ENCODE measurements around the gene THEMIS.

Gene THEMIS

DNA sequence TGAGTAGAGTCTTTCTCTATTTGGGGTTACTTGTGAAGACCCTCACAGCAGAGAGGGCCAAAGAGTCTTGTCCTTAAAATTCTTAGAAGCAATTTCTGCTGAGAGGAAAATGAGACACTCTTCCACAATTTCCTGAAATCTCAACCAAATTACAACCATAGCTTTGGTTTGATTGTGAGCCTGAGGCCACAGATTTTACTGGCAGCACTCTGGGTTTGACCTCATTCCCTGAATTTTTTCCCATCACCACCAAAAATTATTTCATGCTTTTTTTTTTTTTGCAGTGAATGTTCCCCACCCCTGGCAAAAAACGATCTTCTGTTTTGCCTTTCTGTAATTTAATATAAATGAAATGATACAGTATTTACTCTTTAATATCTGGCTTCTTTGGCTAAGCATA lies 125.5 kb downstream of the THEMIS start:
- peak; percentile 53 for DNase-seq (ENCODE audit: low read depth)
- TF ChIP-seq, protein P1, sequence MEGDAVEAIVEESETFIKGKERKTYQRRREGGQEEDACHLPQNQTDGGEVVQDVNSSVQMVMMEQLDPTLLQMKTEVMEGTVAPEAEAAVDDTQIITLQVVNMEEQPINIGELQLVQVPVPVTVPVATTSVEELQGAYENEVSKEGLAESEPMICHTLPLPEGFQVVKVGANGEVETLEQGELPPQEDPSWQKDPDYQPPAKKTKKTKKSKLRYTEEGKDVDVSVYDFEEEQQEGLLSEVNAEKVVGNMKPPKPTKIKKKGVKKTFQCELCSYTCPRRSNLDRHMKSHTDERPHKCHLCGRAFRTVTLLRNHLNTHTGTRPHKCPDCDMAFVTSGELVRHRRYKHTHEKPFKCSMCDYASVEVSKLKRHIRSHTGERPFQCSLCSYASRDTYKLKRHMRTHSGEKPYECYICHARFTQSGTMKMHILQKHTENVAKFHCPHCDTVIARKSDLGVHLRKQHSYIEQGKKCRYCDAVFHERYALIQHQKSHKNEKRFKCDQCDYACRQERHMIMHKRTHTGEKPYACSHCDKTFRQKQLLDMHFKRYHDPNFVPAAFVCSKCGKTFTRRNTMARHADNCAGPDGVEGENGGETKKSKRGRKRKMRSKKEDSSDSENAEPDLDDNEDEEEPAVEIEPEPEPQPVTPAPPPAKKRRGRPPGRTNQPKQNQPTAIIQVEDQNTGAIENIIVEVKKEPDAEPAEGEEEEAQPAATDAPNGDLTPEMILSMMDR (conservative IDR thresholded peaks at IDR 0.05; ENCODE audit: low read length), result no peak
- H3K4me3 ChIP-seq (ENCODE audit: low read length), result no peak overlapping the region

DNA sequence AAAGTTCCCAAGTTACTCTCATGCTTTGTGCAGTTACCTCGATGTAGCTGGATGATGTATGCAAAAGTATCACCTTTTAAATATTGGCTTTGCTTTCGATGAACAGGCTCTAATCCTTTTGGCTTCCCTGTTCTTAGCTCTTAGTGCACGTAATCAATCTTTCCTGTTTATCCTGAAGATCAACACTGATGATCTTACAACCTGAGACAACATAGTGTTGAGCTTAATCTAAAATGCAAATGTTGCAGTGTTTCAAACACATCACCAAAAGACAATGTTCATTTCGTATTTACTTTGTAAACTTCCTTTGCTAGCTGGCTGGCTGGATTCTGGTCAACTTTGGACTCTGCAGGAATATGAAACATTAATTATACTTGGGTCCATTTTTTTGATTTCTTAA lies 132.1 kb downstream of the THEMIS start:
- no peak overlapping the region for H3K4me3 ChIP-seq (ENCODE audit: low read length)
- DNase-seq (ENCODE audit: low read depth), result no peak
- TF ChIP-seq, protein P1 (conservative IDR thresholded peaks at IDR 0.05; ENCODE audit: low read length), result no peak

DNA sequence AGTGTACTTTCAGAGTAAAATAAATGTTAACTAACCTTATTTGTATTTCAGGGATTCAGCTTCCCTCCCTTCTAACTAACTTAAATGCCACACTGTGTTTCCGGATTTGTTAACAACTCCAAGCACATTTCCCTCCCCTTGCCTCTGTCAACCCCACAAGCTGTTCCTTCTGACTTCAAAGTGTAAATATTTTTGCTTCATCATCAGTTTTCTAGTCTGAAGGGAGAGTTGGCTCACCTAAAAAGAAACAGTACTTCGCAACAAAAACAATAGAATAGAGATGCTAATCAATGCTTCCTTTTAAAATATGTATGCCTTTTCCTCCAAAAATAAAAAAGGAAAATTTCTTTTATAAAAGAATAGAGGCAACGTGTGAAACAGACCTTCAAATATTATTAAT lies 132.6 kb downstream of the THEMIS start:
- no peak overlapping the region for H3K4me3 ChIP-seq (ENCODE audit: low read length)
- TF ChIP-seq, protein P1 (conservative IDR thresholded peaks at IDR 0.05; ENCODE audit: low read length), result no peak

DNA sequence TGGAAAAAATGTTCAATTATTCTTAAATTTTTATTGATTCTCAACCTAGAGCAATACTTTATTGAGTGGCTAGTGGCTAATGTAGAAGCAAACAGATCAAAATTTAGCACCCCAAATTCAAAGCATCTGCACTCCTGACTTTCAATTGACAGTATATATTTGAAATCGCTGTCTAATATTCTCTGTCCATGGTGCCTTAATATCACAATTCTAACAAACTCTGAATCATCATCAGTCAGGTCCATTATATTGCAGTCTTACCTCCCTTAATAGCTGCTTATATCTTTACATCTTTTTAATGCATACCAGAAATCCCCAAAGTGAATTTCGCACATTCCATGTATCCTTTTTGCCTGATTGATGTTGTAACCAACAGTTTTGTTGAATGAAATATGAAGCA lies 134.9 kb downstream of the THEMIS start:
- DNase-seq (ENCODE audit: low read depth), result no peak
- no peak overlapping the region for H3K4me3 ChIP-seq (ENCODE audit: low read length)
- TF ChIP-seq, protein P1 (conservative IDR thresholded peaks at IDR 0.05; ENCODE audit: low read length), result no peak

More for the DNA sequence above, 132.6 kb downstream of the THEMIS start:
- DNase-seq (ENCODE audit: low read depth), result no peak

DNA sequence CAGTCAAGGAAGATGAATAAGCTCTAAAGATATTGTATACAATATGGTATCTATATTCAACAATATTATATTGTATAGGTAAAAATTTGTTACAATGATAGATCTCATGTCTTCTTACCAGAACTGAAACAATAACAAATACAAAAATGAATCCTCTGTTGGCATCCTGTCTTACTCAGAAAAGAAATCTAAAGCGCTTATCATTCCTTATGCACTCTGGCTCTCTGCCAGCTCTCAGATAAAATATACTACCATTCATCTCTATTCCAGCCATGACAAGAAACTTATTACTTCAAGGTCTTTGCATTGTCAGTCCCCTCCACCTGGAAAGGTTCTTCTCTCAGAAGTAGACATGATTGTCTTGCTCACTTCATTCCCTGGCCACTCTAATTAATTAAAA lies 138.6 kb downstream of the THEMIS start:
- TF ChIP-seq, protein P1 (conservative IDR thresholded peaks at IDR 0.05; ENCODE audit: low read length), result no peak
- no peak for DNase-seq (ENCODE audit: low read depth)
- H3K4me3 ChIP-seq (ENCODE audit: low read length), result no peak overlapping the region

DNA sequence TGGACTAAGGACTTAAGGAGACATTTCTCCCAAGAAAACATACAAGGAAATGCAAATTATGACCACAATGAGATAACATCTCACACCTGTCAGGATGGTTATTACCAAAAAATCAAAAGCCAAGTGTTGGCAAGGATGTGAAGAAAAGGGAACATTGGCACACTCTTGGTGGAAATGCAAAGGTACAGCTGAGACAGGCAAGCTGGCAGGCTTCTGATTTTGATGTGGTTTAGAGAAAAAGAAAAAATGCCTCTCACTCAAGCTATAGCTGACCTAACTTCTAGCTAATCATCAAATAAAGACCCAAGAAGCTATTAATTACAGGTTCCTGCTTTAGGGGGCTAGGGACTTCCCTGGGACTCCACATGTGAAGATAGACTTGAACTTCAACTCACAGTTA lies 139.8 kb downstream of the THEMIS start:
- DNase-seq (ENCODE audit: low read depth), result no peak
- H3K4me3 ChIP-seq (ENCODE audit: low read length), result no peak overlapping the region
- TF ChIP-seq, protein P1 (conservative IDR thresholded peaks at IDR 0.05; ENCODE audit: low read length), result no peak

DNA sequence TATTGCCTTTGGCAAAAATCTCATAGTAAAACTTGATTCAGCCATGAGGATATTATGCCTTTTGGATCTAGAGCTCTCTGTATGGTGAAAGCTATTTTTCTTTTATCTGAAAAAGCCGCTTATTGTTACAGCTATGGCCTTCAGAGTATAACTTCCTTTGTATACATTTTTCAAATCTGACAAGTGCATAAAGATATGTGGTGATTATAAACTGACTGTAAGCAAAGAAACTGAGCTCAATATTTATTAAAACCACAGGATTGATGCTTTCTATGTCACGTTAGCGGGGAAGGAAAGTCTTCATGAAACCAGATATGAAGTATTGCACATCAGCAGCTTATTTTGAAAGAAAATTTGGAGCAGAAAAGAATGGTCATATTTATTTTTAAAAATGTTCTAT lies 151.8 kb downstream of the THEMIS start:
- TF ChIP-seq, protein P1 (conservative IDR thresholded peaks at IDR 0.05; ENCODE audit: low read length), result no peak
- no peak overlapping the region for H3K4me3 ChIP-seq (ENCODE audit: low read length)
- no peak for DNase-seq (ENCODE audit: low read depth)

Measured in AG10803 (cell line).